Non-pigmented ciliary epithelial cell (primary cell): ENCODE measurements around the gene INPP4B.
"Not testable (repeated sequence)": the region's sequence is repeated elsewhere in the genome, so short reads cannot be mapped to it uniquely, and the experiment has no call there.

Experiments
- DNase-seq: peaks from one replicate; pipeline ENCODE4 v3.0.0-alpha.2; 2010; ENCODE audit warnings: low read depth

The INPP4B gene

DNA sequence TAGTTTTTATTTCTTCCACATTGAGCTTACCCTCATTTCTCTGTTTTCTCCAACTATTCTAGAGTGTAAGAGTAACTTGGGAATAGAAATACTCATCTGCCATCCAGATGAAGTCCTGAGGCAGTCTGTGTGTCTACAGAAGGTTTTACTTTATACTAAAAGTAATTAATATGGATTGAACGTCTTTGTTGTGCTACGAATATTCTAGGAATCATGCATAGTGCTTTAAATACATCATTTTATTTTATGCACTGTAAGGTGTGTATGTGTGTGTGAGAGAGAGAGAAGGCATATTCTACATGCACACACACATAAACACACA, 305.7 kb downstream of the INPP4B start:
- DNase-seq, result no peak

DNA sequence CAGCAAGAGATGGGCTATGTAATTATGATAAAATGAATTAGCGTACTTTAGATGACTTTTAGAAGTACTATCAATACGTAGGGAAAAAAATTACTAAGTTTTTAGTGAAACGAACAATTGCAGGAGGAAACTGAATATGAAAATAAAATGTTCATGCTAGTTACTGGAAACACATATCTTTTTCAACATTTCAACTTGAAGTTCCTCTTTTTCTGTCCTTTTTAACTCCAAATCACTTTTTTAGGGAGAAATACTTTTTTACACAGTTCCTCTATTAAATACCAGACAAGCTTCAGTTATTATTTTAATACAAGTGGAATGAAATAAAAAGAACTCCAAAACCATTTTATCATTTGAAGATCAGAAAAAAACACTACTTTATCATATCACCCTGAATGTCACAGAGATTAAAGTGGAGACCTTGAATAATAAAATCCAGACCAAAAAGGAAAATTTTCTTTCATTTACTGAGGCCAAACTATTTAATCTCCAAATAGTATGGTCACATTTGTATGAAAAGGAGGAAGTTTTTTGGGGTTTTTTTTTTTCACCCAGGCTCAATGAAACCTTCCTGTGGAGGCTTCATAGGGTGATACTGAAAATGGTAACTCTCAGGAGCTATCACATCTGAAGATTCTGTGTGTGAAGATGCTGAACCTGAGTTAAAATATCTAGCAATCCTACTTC, 306.2 kb downstream of the INPP4B start:
- DNase-seq, result no peak

DNA sequence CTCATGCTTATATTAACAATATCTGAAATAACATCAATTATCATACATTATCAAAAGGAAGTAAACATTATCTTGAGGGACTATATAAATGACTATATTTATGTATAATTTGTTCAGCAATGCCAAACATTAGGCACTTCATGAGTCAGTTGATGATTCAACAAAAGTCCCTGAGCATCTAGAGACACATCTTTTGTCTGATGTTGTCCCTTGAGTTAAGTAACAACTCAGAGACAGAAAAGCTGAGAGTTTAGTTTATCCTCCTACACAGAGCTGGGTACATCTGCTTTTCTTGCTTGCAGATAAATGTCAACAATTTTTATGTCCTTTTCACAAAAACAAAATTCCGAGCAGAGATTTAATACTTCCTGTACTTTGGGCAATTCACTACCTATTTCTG, 311.1 kb downstream of the INPP4B start:
- DNase-seq, result no peak

DNA sequence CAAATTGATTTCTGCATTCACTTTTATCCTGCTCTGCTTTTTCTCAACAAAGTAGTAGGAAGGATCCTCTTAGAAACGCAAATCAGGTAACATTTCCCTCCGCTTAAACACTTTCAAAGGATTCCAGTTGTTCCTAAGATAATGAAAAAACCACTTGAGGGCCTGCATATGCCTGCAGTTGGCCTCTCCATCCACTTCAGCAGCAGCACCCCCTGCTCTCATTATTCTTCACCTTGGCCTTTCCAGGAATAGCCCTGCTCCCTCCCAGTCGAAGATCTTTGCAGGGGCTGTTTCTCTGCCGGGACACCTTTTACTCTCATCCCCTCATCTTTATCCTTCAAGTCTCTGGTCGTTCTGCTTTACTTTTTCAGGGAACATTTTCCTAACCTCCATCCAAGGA, 314.0 kb downstream of the INPP4B start:
- no peak for DNase-seq

DNA sequence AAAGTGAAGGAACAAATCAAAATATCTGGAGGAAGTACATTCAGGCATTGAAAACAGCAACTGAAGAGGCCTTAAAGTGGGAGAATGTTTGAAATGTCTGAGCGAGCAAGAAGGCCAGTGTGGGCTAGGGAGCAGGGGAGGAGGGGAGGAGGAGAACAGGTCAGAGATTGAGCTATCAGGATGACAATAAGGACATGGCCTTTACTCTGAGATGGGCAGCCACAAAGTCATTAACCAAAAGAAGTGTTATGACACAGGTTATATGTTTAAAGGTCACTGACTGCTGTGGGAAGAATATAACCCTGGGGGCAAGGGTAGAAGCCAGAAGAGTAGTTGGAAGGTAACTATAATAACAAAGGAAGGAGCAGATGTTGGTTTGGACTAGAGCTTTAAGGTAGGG, 315.4 kb downstream of the INPP4B start:
- DNase-seq, result no peak

DNA sequence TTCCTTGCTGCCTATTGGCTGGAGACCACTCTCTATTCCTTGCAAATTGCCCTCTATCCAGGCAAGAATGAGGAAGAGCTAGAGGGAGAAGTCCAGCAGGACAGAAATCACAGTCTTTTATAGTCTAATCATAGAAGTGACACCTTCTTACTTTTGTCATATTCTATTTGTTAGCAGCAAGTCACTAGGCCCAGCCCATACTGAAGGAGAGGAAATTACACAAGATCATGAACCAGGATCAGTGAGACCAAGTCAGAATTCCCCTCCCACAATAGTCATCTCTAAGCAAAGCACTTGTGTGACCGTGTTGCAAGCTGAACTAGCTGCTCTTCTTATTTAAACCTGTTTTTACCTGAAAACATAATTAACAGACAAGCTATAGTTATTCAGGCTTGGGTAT, 317.7 kb downstream of the INPP4B start:
- DNase-seq, result no peak

DNA sequence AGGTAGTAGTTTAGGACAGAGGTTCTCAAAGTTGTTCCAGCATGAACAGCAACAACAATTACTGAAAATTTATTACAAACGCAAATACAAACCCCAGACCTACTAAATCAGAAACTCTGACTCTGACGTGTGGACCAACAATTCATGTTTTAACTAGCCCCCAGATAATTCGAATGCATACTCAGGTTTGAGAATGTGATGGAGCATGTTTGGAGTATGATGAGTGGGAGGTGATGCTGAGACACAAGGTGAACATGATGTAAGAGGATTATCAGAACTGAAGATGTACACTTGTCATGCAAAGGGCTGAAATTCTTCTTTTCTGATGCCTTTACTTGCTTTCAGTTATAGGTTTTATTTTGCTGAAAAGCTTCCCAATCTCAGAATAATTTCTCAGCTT, 323.0 kb downstream of the INPP4B start:
- no peak for DNase-seq

DNA sequence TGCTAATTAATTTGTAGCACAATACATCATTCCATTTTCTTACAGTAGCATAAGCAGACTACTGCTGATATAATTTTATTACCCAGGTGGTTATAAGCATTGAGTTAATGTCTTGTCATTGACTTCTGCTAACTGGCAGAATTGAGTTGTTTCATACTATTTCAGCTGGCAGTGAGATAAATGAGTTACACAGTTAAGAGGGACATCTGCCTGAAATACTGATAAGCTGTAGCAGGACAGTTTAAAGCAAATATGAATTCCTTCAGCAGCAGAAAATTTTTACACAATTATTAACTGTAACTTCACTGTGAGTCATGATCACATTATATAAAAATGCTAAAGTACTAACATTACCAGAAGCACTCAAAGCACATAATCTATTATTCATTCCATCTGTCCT, 326.8 kb downstream of the INPP4B start:
- no peak for DNase-seq

DNA sequence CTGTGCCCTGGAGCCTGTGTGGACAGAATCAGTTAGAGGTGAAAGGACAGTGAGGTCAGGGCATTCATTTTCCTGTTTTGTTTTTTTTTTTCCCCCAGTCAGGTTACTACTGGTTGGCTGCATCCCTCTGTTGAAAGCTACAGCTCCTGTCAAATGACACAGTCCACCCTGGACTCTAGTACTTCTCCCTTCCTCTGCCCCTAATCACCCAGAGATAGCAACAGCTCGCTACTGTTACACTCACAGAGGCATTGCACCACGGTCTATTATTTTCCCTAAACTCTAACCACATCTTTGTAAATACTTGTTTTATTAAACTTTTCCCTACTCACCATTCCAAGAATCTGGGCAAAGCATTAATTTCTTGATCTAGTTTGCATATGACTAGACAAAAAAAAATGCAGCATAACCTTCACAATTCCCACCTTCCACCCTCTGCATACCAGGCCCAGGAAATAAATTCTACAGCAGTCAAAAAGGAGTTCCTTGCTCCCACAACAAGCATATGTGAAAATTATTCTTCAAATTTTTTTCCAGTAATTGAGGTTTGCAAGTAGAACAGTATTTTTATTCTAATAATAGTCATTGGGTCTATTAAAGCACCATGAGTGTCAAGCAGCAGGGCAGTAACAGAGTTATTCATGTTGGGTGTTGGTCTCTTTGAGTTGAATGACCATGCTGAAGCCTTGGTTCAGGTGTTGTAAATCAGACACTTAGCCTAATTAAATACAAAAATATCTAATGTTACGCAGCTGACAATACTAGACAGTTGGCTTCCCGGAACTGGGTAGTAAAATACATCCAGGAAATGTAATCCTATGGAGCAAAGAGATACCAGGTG, 329.2 kb downstream of the INPP4B start:
- DNase-seq, result no peak

DNA sequence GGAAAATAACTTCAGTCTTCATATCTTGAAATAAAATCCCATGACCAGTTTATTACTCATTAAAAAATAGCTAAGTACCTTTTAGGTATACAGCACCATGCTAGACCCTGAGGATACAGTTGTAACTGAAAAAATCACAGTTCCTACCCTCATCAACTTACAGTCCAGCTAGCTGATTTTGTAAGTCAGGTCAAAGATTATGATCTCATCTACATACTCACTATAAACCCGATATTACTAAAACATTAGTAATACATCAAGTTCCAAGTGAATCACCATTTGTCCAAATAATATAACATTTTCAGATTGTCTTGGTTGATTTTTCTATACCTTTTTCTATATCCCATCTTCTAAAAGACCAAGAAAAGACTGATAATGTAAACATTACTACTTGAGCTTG, 333.9 kb downstream of the INPP4B start:
- no peak for DNase-seq

DNA sequence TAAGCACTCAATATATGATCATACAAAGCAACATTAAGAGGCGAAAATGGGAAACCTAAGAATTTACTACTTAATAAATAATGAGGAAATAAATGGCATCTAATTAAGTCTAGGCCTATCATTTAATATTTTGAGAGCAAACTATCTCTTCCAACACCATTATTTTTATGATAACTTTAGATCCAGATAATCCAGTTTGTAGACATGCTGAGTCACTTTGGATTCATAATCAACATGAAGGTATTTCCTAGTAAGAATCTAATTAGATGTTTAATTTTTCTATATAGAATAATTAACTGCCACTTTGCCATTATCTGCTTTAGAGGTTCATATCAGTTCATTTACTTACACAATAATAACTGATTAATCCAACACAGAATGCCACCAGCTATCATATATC, 336.2 kb downstream of the INPP4B start:
- no peak for DNase-seq

DNA sequence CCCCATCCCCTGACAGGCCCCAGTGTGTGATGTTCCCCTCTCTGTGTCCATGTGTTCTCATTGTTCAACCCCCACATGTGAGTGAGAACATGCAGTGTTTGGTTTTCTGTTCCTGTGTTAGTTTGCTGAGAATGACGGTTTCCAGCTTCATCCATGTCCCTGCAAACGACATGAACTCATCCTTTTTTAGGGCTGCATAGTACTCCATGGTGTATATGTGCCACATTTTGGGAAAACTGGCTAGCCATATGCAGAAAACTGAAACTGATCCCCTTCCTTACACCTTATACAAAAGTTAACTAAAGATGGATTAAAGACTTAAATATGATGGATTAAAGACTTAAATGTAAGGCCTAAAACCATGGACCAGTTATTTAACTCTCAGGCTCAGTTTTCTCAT, 336.7 kb downstream of the INPP4B start:
- DNase-seq, result not testable (repeated sequence)

DNA sequence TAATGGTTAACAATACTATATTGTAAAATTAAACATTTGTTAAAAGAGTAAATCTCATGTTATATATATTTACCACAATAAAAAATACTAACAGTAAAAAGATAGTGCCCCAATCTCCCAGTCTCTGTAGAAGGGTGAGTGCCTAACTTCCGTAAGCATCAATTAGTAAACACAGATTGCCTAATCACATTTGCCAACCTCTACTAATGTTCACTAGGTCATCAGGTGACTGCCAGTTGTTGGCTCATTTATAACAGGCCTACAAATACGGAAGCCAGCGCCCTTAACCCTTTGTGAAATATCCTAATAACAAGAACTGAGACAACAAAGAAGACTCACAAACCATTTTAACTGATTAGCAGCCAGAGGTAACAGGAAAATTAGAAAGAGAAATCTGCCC, 345.1 kb downstream of the INPP4B start:
- no peak for DNase-seq

DNA sequence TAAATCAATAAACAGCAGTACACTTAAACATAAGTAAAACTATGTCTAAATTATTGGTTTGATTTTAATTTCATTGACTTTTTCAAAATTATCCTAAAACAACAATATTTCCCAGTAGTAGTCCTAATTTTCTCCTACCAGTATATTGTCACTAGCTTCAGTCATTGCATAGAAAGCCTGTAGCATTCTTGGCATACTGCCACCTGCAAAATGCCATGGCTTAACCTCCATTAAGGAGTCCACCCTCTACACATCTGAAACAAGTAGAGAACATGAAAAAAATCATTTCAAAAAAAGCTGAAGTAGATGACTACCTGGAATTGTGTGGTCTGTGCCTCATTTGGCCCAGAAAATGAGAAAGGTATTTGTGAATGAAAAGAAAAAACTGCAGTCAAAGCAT, 348.5 kb downstream of the INPP4B start:
- DNase-seq, result no peak

DNA sequence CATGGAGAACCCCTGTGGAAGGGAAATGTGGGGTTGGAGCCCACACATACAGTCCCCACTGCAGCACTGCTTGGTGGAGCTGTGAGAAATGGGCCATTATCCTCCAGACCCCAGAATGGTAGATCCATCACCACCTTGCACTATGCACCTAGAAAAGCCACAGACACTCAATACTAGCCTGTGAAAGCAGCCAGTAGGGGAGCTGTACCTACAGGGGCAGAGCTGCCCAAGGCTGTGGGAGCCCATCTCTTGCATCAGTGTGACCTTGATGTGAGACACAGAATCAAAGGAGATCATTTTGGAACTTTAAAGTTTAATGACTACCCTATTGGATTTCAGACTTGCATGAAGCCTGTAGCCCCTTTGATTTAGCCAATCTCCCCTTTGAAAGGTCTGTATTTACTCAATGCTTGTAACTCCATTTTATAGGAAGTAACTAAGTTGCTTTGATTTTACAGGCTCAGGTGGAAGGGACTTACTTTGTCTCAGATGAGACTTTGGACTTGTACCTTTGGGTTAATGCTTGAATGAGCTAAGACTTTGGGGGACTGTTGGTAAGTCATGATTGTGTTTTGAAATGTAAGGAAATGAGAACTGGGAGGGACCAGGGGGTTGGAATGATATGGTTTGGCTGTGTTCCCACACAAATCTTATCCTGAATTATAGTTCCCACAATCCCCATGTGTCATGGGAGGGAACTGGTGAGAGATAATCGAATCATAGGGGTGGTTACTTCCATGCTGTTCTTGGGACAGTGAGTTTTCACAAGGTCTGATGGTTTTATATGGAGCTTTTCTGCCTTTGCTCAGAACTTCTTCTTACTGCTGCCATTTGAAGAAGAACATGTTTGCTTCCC, 352.6 kb downstream of the INPP4B start:
- DNase-seq, result no peak

DNA sequence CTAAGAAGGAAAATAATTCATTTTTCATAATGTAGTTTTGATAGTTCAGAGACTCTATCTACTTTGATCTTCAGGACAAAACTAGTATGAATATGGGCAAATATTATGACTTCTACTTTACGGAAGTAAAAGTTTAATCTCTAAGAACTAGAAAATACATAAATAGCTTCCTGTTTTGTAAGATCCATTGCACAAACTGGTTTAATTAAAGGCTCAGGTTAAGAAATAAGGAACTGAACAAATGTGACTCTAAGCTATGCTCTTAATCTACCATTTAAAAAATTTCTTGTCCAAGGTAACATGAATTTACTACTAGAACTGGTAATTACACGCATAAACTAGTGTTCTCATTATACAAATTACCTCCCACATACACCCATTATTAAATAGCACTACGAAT, 360.6 kb downstream of the INPP4B start:
- DNase-seq, result no peak

DNA sequence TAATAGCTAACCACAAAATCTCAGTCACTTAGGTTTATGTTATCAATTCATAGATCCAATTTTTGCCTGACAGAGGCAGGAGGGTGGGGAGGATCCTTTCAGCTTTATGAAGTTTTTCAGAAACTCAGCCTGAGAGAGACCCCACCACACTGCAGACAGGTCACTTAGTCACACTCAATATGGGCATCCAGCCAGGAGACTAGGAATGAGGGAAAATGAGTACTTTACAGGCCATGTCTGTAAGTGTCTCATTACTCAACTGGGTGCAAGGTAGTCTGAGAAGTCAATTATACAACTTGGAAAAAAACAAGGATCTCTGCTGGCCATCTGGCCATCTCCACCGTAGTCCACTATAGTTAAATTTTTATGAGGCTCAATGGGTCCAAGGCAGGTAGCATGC, 365.9 kb downstream of the INPP4B start:
- DNase-seq, result no peak

DNA sequence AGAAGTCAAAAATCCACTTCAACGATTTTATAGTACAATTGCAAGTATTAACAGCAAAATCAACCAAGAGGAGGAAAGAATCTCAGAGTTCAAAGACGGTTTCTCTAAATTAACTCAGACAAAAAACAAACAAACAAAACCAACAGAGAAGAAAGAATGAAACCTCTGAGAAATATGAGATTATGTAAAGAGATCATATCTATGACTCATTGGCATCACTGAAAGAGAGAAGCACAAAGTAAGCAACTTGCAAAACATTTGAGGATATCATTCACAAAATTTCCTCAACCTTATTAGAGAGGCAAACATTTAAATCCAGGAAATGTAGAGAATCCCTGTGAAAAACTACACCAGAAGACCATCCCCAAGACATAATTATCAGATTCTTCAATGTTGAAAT, 370.4 kb downstream of the INPP4B start:
- DNase-seq, result peak; percentile 24

DNA sequence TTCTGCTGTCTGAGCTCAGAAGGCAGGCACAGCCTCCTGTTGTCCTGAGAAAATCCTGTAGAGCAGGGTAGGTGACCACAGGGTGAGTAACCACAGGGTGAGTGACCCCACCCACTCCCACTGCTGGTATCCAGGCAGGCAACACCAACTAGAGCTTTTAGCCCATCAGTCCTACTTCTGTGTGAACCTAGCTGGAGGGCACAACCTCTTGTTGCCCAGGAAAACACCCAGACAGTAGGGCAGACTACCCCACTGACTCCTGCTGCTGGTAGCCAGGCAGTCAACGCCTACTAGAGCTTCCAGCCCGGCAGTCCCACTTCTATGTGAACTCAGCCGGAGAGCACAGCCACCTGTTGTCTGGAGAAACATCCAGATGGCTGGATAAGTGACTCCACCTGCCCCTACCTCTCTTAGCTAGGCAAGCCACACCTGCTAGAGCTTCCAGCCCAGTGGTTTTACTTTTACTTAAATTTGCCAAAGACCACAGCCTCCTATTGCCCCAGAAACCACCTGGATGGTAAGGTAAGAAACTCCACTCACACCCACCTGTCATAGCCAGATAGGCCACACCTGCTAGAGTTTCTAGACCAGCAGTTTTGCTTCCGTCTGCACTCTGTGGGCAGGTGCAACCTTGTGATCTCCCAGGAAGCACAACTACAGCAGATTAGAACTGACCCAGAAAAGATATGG, 371.6 kb downstream of the INPP4B start:
- no peak for DNase-seq

DNA sequence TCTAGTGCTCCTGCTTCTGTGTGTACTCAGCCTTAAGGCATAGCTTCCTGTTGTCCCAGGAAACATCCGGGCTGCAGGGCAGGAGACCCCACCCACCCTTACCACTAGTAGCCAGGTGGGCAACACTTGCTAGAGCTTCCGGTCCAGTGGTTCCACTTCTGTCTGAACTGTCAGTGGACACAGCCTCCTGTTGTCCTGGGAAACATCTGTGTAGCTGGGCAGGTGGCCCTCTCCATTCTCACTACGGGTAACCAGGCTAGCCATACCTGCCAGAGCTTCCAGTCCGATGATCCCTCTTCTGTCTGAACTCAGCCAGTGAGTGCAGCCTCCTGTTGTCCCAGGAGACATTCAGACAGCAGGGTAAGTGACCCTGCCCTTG, 372.2 kb downstream of the INPP4B start:
- no peak for DNase-seq

DNA sequence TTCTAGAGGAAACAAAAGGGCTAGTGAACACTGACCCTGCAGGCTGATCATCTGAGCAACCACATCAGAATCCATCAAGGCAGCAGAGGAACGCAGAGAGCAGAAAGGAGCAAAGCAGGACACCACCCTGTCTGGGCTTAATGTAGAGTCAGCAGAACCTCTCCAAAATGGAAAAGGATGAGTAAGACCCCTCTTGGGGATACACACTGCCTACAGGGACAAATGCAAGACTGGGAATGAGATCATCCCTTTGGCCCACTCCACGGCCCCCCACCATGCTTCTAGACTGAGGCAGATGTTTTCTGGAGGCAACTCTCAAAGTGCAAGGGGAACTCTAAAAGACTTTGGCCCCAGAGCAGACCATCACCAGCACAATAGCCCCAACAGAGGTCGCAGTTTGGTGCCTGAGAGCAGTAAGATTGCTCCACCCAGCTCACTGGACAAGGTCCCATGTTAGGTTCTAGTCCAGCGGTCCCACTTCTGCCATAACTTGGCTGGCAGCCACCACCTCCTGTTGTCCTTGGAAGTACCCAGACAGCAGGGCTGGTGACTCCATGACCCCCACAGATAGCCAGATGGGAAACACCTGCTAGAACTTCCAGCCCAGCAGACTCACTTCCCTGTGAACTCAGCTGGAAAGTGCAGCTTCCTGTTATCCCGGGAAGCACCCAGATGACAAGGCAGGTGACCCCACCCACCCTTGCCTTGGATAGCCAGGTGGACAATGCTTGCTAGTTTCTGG, 372.7 kb downstream of the INPP4B start:
- DNase-seq, result no peak

DNA sequence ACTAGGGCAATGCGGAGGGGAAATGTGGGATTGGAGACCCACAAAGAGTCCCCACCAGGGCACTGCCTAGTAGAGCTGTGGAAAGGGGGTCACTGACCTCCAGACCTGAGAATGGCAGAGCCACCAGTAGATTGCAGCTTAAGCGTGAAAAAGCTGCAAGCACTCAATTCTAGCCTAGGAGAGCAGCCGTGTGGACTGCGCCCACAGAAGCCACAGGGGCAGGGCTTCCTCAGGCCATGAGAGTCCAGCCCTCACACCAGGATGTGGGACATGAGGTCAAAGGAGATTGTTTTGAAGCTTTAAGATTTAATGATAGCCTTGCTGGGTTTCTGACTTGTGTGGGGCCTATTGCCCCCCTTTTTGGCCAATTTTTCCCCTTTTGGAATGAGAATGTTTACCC, 379.0 kb downstream of the INPP4B start:
- DNase-seq, result no peak
